Naive thymus-derived CD4-positive, alpha-beta T cell (primary cell): ENCODE data around the gene OR52B6. TPM values are rescaled to one million over a fixed set of nuclear protein-coding genes. Genes with fewer than 3 reads are reported as not detected.

Experiments used
- ATAC-seq: fragments of 150-1000 bp; cut with Tn5 transposase; 2 replicates; pipeline ENCODE4 v1.10.0; 2021; ENCODE audit warnings: mild to moderate bottlenecking, moderate library complexity
- CTCF ChIA-PET: fragments of 350-600 bp; sonication (Branson Sonifier 250); formaldehyde crosslinking; loops from one replicate; lab custom pipeline; 2021; ENCODE audit warnings: antibody characterized with exemption; lab: Charles Lee
- POLR2A ChIA-PET: fragments of 350-600 bp; sonication (Branson Sonifier 250); formaldehyde crosslinking; loops from one replicate; lab custom pipeline; 2021; ENCODE audit warnings: antibody characterized with exemption, inconsistent platforms; lab: Charles Lee
- DNase-seq, 9 donors: peaks; one replicate each; pipeline versions ENCODE4 v3.0.0 to v3.0.0-alpha.2; 2020 to 2022; ENCODE audit warnings: mixed read lengths in 1 of 9
- H3K27ac ChIP-seq: one replicate; pipeline ENCODE4 v1.7.0; 2013; ENCODE audit warnings: mild to moderate bottlenecking, low read depth, low read length, moderate library complexity
- H3K27me3 ChIP-seq, 2 donors: one replicate each; pipeline ENCODE4 v1.7.0; 2013; ENCODE audit warnings: low read length in 2 of 2, mild to moderate bottlenecking in 2 of 2, moderate library complexity in 2 of 2; ENCODE audit not compliant: control insufficient read depth in 2 of 2, insufficient read depth in 2 of 2
- H3K36me3 ChIP-seq, 3 experiments: 1 replicate in 2 of 3; 2 replicates in 1 of 3; pipeline ENCODE4 v1.7.0; 2013; ENCODE audit warnings: low read length in 3 of 3, mild to moderate bottlenecking in 3 of 3, moderate library complexity in 1 of 3; ENCODE audit not compliant: insufficient read depth in 3 of 3, control insufficient read depth in 2 of 3
- H3K4me1 ChIP-seq, 2 donors: one replicate each; pipeline ENCODE4 v1.7.0; 2013; ENCODE audit warnings: low read length in 2 of 2, mild to moderate bottlenecking in 2 of 2, moderate library complexity in 1 of 2; ENCODE audit not compliant: control insufficient read depth in 2 of 2, insufficient read depth in 2 of 2
- H3K4me3 ChIP-seq: 2 replicates; pipeline ENCODE4 v1.7.0; 2013; ENCODE audit warnings: mild to moderate bottlenecking, low read length
- H3K9me3 ChIP-seq, 3 experiments: 1 replicate in 2 of 3; 2 replicates in 1 of 3; pipeline ENCODE4 v1.7.0; 2013; ENCODE audit warnings: low read length in 3 of 3; ENCODE audit not compliant: control insufficient read depth in 2 of 3
- H3K27ac Mint-ChIP-seq, 9 donors: one replicate each; pipeline ENCODE4 v1.8.0; 2020 to 2022; ENCODE audit warnings: mixed read lengths in 9 of 9, mild to moderate bottlenecking in 8 of 9, moderate library complexity in 5 of 9, inconsistent platforms in 2 of 9
- H3K27me3 Mint-ChIP-seq, 5 donors: one replicate each; pipeline ENCODE4 v1.8.0; 2021 to 2022; ENCODE audit warnings: mixed read lengths in 5 of 5, mild to moderate bottlenecking in 1 of 5
- H3K36me3 Mint-ChIP-seq, 5 donors: one replicate each; pipeline ENCODE4 v1.8.0; 2020 to 2022; ENCODE audit warnings: mixed read lengths in 5 of 5, mild to moderate bottlenecking in 3 of 5, inconsistent platforms in 1 of 5
- H3K4me1 Mint-ChIP-seq, 7 donors: one replicate each; pipeline ENCODE4 v1.8.0; 2020 to 2022; ENCODE audit warnings: mixed read lengths in 7 of 7, mild to moderate bottlenecking in 3 of 7, inconsistent platforms in 1 of 7
- H3K4me3 Mint-ChIP-seq, 10 donors: one replicate each; pipeline ENCODE4 v1.8.0; 2020 to 2022; ENCODE audit warnings: mild to moderate bottlenecking in 10 of 10, mixed read lengths in 10 of 10, moderate library complexity in 6 of 10, inconsistent platforms in 2 of 10
- H3K9me3 Mint-ChIP-seq, 11 donors: one replicate each; pipeline ENCODE4 v1.8.0; 2020 to 2022; ENCODE audit warnings: mixed read lengths in 11 of 11, mild to moderate bottlenecking in 4 of 11, inconsistent platforms in 1 of 11, moderate library complexity in 1 of 11
- intact Hi-C, 2 donors: fragments of 100-400 bp; cut with micrococcal nuclease; formaldehyde crosslinking; loops; one replicate each; pipeline ENCODE4 v1.15.1; 2023
- polyA plus RNA-seq, 2 donors: library from polyadenylated mRNA; unstranded; fragments of 300-500 nt; fragmentation: Illumina TruSeq; gene quantifications; one replicate each; pipeline ENCODE4 v1.2.3, GENCODE V29; 2021
- total RNA-seq, 6 experiments: library from RNA in 5 of 6; stranded (reverse) in 5 of 6; gene quantifications; 1 replicate in 5 of 6; 2 replicates in 1 of 6; pipeline ENCODE4 v1.2.3 and lab custom pipeline; 2021 to 2026

OR52B6 gene
- total RNA-seq, result not detected
- not detected for polyA plus RNA-seq
- not detected for total RNA-seq (lab: John Stamatoyannopoulos, UW)

- Histone ChIP-seq H3K27ac (no peak within 1 kb of the TSS), H3K36me3 (no peaks in the 10 kb centered on the region), H3K4me3 (no peak within 1 kb of the TSS), H3K4me1 (no peaks in the 10 kb centered on the region), H3K9me3 (no peaks in the 10 kb centered on the region), H3K27me3 (no peaks in the 10 kb centered on the region)
- ChIA-PET POLR2A (no interaction called here), CTCF (no interaction called here)
- peaks cover 0 to 7% (median 0%) of the 10 kb centered on the region in 11 donors for H3K9me3 Mint-ChIP-seq
- DNase-seq, result no peak
- no peaks in the 10 kb centered on the region for H3K4me1 Mint-ChIP-seq
- no peak for ATAC-seq
- H3K4me3 Mint-ChIP-seq, result no peak within 1 kb of the TSS
- intact Hi-C loops, result no loop called here
- H3K27me3 Mint-ChIP-seq, result peaks cover 0 to 2% (median 0%) of the 10 kb centered on the region in 5 donors
- peaks cover 0 to 5% (median 4%) of the 10 kb centered on the region in 5 donors for H3K36me3 Mint-ChIP-seq
- no peak within 1 kb of the TSS for H3K27ac Mint-ChIP-seq
These were observed at the start of gene OR52B6 for GRCh38 chr11:5580577-5580976. Gene OR52B6 (plus strand): TSS chr11:5580877. CDS start chr11:5580877, 0 bp downstream.

- Mint-ChIP-seq H3K9me3 (peaks cover 0 to 2% (median 0%) of the 10 kb centered on the region in 11 donors), H3K27ac (no peak overlapping the region), H3K4me1 (no peaks in the 10 kb centered on the region), H3K27me3 (peaks cover 0 to 5% (median 0%) of the 10 kb centered on the region in 5 donors), H3K36me3 (no peaks in the 10 kb centered on the region), H3K4me3 (no peak overlapping the region)
- ChIA-PET POLR2A (no interaction called here), CTCF (no interaction called here)
- H3K36me3 ChIP-seq, result no peaks in the 10 kb centered on the region
- no peaks in the 10 kb centered on the region for H3K4me1 ChIP-seq
- H3K27ac ChIP-seq, result no peak overlapping the region
- no peaks in the 10 kb centered on the region for H3K9me3 ChIP-seq
- no peaks in the 10 kb centered on the region for H3K27me3 ChIP-seq
- intact Hi-C loops, result no loop called here
- no peak overlapping the region for H3K4me3 ChIP-seq
- DNase-seq (no peak), ATAC-seq (no peak)
These were observed 49.4 kb upstream of the OR52B6 start for GRCh38 chr11:5531053-5531831.

- DNase-seq (no peak), ATAC-seq (no peak)
- H3K4me1 Mint-ChIP-seq, result no peaks in the 10 kb centered on the region
- Histone ChIP-seq H3K36me3 (no peaks in the 10 kb centered on the region), H3K4me1 (no peaks in the 10 kb centered on the region), H3K27me3 (no peaks in the 10 kb centered on the region), H3K4me3 (no peak overlapping the region), H3K9me3 (no peaks in the 10 kb centered on the region), H3K27ac (no peak overlapping the region)
- intact Hi-C loops, result no loop called here
- ChIA-PET CTCF (no interaction called here), POLR2A (no interaction called here)
- H3K4me3 Mint-ChIP-seq, result no peak overlapping the region
- H3K9me3 Mint-ChIP-seq, result peaks cover 0 to 11% (median 0%) of the 10 kb centered on the region in 11 donors
- no peak overlapping the region for H3K27ac Mint-ChIP-seq
- H3K27me3 Mint-ChIP-seq, result peaks cover 0 to 8% (median 4%) of the 10 kb centered on the region in 5 donors
- H3K36me3 Mint-ChIP-seq, result no peaks in the 10 kb centered on the region
These were observed 46.6 kb upstream of the OR52B6 start for GRCh38 chr11:5534046-5534445.

- POLR2A ChIA-PET, result no interaction called here
- Mint-ChIP-seq H3K4me3 (no peak overlapping the region), H3K9me3 (peaks cover 0 to 11% (median 0%) of the 10 kb centered on the region in 11 donors), H3K4me1 (no peaks in the 10 kb centered on the region), H3K36me3 (no peaks in the 10 kb centered on the region), H3K27ac (no peak overlapping the region), H3K27me3 (peaks cover 0 to 8% (median 4%) of the 10 kb centered on the region in 5 donors)
- ATAC-seq (no peak), DNase-seq (no peak)
- no peaks in the 10 kb centered on the region for H3K4me1 ChIP-seq
- H3K9me3 ChIP-seq, result no peaks in the 10 kb centered on the region
- H3K36me3 ChIP-seq, result no peaks in the 10 kb centered on the region
- intact Hi-C loops, result no loop called here
- no peaks in the 10 kb centered on the region for H3K27me3 ChIP-seq
- H3K27ac ChIP-seq, result no peak overlapping the region
- no peak overlapping the region for H3K4me3 ChIP-seq
- CTCF ChIA-PET, result no interaction called here
These were observed 44.2 kb upstream of the OR52B6 start for GRCh38 chr11:5536482-5536881.

- Mint-ChIP-seq H3K27me3 (peaks cover 0 to 8% (median 4%) of the 10 kb centered on the region in 5 donors), H3K9me3 (peaks cover 0 to 8% (median 0%) of the 10 kb centered on the region in 11 donors), H3K27ac (no peak overlapping the region), H3K4me1 (no peaks in the 10 kb centered on the region), H3K4me3 (no peak overlapping the region), H3K36me3 (no peaks in the 10 kb centered on the region)
- ATAC-seq, result no peak
- H3K36me3 ChIP-seq, result no peaks in the 10 kb centered on the region
- POLR2A ChIA-PET, result no interaction called here
- DNase-seq, result no peak
- H3K27ac ChIP-seq, result no peak overlapping the region
- no peaks in the 10 kb centered on the region for H3K27me3 ChIP-seq
- intact Hi-C loops, result no loop called here
- no peaks in the 10 kb centered on the region for H3K9me3 ChIP-seq
- H3K4me1 ChIP-seq, result no peaks in the 10 kb centered on the region
- no peak overlapping the region for H3K4me3 ChIP-seq
- CTCF ChIA-PET, result no interaction called here
These were observed 39.2 kb upstream of the OR52B6 start for GRCh38 chr11:5541427-5541826.

- POLR2A ChIA-PET, result no interaction called here
- H3K4me1 Mint-ChIP-seq, result no peaks in the 10 kb centered on the region
- intact Hi-C loops, result no loop called here
- H3K4me3 Mint-ChIP-seq, result no peak overlapping the region
- DNase-seq (no peak), ATAC-seq (no peak)
- peaks cover 0 to 8% (median 0%) of the 10 kb centered on the region in 5 donors for H3K27me3 Mint-ChIP-seq
- Histone ChIP-seq H3K4me3 (no peak overlapping the region), H3K27ac (no peak overlapping the region), H3K36me3 (no peaks in the 10 kb centered on the region), H3K4me1 (no peaks in the 10 kb centered on the region), H3K27me3 (peaks cover 0 to 1% of the 10 kb centered on the region in 2 donors), H3K9me3 (no peaks in the 10 kb centered on the region)
- H3K36me3 Mint-ChIP-seq, result peaks cover 0 to 1% (median 0%) of the 10 kb centered on the region in 5 donors
- CTCF ChIA-PET, result no interaction called here
- H3K27ac Mint-ChIP-seq, result no peak overlapping the region
- H3K9me3 Mint-ChIP-seq, result peaks cover 0 to 4% (median 0%) of the 10 kb centered on the region in 11 donors
These were observed 34.2 kb upstream of the OR52B6 start for GRCh38 chr11:5546457-5546856.

GRCh38 chr11:5547982-5548381 lies 32.7 kb upstream of the OR52B6 start:
- no peak for ATAC-seq
- POLR2A ChIA-PET, result no interaction called here
- H3K9me3 ChIP-seq, result no peaks in the 10 kb centered on the region
- H3K27me3 Mint-ChIP-seq, result peaks cover 0 to 8% (median 4%) of the 10 kb centered on the region in 5 donors
- peaks cover 0 to 1% (median 0%) of the 10 kb centered on the region in 7 donors for H3K4me1 Mint-ChIP-seq
- CTCF ChIA-PET, result no interaction called here
- no peak overlapping the region for H3K27ac ChIP-seq
- H3K9me3 Mint-ChIP-seq, result peaks cover 0 to 4% (median 0%) of the 10 kb centered on the region in 11 donors
- intact Hi-C loops, result no loop called here
- H3K4me1 ChIP-seq, result no peaks in the 10 kb centered on the region
- no peak overlapping the region for H3K4me3 Mint-ChIP-seq
- H3K36me3 Mint-ChIP-seq, result peaks cover 0 to 6% (median 0%) of the 10 kb centered on the region in 5 donors
- no peak overlapping the region for H3K27ac Mint-ChIP-seq
- no peaks in the 10 kb centered on the region for H3K36me3 ChIP-seq
- no peak overlapping the region for H3K4me3 ChIP-seq
- DNase-seq, result no peak
- H3K27me3 ChIP-seq, result peaks cover 0 to 4% of the 10 kb centered on the region in 2 donors
